Adrenal gland (tissue), 12 donors: ENCODE results near the gene CD207. TPM values are rescaled to one million over a fixed set of nuclear protein-coding genes. Genes with fewer than 3 reads are reported as not detected.

Source experiments
- DNase-seq, 7 donors: peaks; one replicate each; pipeline ENCODE4 v3.0.0-alpha.2; 2019 to 2020
- H3K27ac ChIP-seq, 5 donors: fragments of 200-600 bp; sonication (generic) in 4 of 5; 1 replicate in 3 of 5; 2 replicates in 2 of 5; pipeline versions ENCODE4 v1.5.1 to v1.8.0; 2016 to 2020; ENCODE audit warnings: mild to moderate bottlenecking in 1 of 5
- H3K27me3 ChIP-seq: fragments of 200-600 bp; 2 replicates; pipeline ENCODE4 v1.8.0; 2021
- H3K36me3 ChIP-seq, 2 donors: fragments of 200-600 bp; replicated peaks in 1 of 2; 1 replicate in 1 of 2; 2 replicates in 1 of 2; pipeline versions ENCODE4 v1.5.1 to v1.8.0; 2018 to 2022
- H3K4me1 ChIP-seq, 2 donors: fragments of 200-600 bp; replicated peaks in 1 of 2; 1 replicate in 1 of 2; 2 replicates in 1 of 2; pipeline versions ENCODE4 v1.5.1 to v1.8.0; 2018 to 2021
- H3K4me3 ChIP-seq, 4 donors: fragments of 200-600 bp; sonication (generic) in 3 of 4; one replicate each; pipeline ENCODE4 v1.5.1; 2016 to 2018
- H3K9me3 ChIP-seq, 3 donors: fragments of 200-600 bp; sonication (generic) in 1 of 3; replicated peaks in 1 of 3; 1 replicate in 2 of 3; 2 replicates in 1 of 3; pipeline versions ENCODE4 v1.5.1 to v1.8.0; 2016 to 2021
- CTCF ChIP-seq, 6 experiments: fragments of 450-650 bp in 4 of 6; fragments of 200-600 bp in 2 of 6; sonication (generic) in 1 of 6; IDR thresholded peaks; 1 replicate in 5 of 6; 2 replicates in 1 of 6; pipeline versions ENCODE4 v1.5.1 to v1.8.0; 2016 to 2021; ENCODE audit warnings: antibody characterized with exemption in 6 of 6, mild to moderate bottlenecking in 2 of 6, moderate library complexity in 1 of 6
- POLR2A ChIP-seq, 2 donors: fragments of 450-650 bp; IDR thresholded peaks; one replicate each; pipeline ENCODE4 v1.6.1; 2017; ENCODE audit warnings: antibody characterized with exemption in 2 of 2, mild to moderate bottlenecking in 2 of 2, moderate library complexity in 1 of 2
- WGBS, 4 donors: extraction: QIAGEN DNeasy Blood & Tissue Kit in 2 of 4; methylation state at CpG; one replicate each; pipeline versions ENCODE4 v1.1.5 to v1.1.7; 2013 to 2017; 5-methylcytosine and 5-hydroxymethylcytosine counted together
- intact Hi-C, 2 donors: fragments of 100-400 bp; cut with DNase I; formaldehyde crosslinking; loops; one replicate each; pipeline versions ENCODE4 v1.14.1 to v1.15.0; 2022 to 2023
- polyA plus RNA-seq, 3 donors: library from polyadenylated mRNA; stranded (reverse); fragments of 200-250 nt in 2 of 3; fragments of 350-450 nt in 1 of 3; fragmentation: Illumina TruSeq in 1 of 3; extraction: RNeasy Lipid Tissue Mini Kit (QIAGEN cat#74804) in 1 of 3; gene quantifications; one replicate each; pipeline ENCODE4 v1.2.3, GENCODE V29; 2013 to 2014
- total RNA-seq, 9 donors: library from RNA; depleted of rRNA in 4 of 9; stranded (reverse); fragments of >200 nt in 4 of 9; fragments of 120-200 nt in 1 of 9; fragmentation: NEBNext Ultra II Directional in 1 of 9; extraction: Animal tissue kit (Norgen Biotek cat#: 25700) in 1 of 9; gene quantifications; one replicate each; pipeline versions ENCODE4 v1.1.0 to v1.2.4, GENCODE V29; 2013 to 2023
- donor health status: healthy with polysubstance abuse.
- donor health status: Bipolar disorder and iron deficiency.
- donor health status: DM: yes; HTN: yes; CAD: no.
- donor health status: DM: no; HTN: no; CAD: no.
- donor health status: DM: no; HTN: no; CAD: no.
- donor health status: DM: yes; HTN: yes; CAD: no.

Gene CD207
- total and polyA plus RNA-seq, 12 donors: 0.07 to 0.10 TPM; not detected in 10

- H3K9me3 ChIP-seq: no peaks in the 10 kb centered on the region
- H3K27ac ChIP-seq: no peak overlapping the region
- TF ChIP-seq CTCF (IDR thresholded peaks at IDR 0.05) (no peak), POLR2A (IDR thresholded peaks at IDR 0.05) (no peak)
- 50 to 57% (median 56%) methylated on average over 4 to 5 of the region's 5 CpGs for WGBS, 4 donors
- H3K4me1 ChIP-seq: peaks cover 4% of the 10 kb centered on the region in 2 donors
- H3K4me3 ChIP-seq: no peak overlapping the region
- no peaks in the 10 kb centered on the region for H3K36me3 ChIP-seq
- H3K27me3 ChIP-seq: peaks cover 17% of the 10 kb centered on the region
- intact Hi-C loops: loop anchor here in 1 of 2 donors (2.0 to 5.0 kb wide), 2 partner anchors 48 to 77 kb away; no protein-coding TSS in a partner anchor
- DNase-seq: no peak
Observed at GRCh38 chr2:70870790-70871189, 35.2 kb upstream of the CD207 start.

GRCh38 chr2:70868970-70869369, 33.4 kb upstream of the CD207 start:
- intact Hi-C loops: no loop called here
- Histone ChIP-seq H3K27ac (no peak overlapping the region), H3K9me3 (no peaks in the 10 kb centered on the region), H3K4me3 (no peak overlapping the region), H3K36me3 (no peaks in the 10 kb centered on the region), H3K4me1 (peaks cover 4% of the 10 kb centered on the region in 2 donors), H3K27me3 (peaks cover 14% of the 10 kb centered on the region)
- no peak for DNase-seq
- TF ChIP-seq CTCF (IDR thresholded peaks at IDR 0.05) (no peak), POLR2A (IDR thresholded peaks at IDR 0.05) (no peak)
- WGBS, 4 donors: 69 to 83% (median 76%) methylated on average over 1 of the region's 1 CpG

GRCh38 chr2:70861777-70862625, 26.4 kb upstream of the CD207 start:
- peaks cover 19% of the 10 kb centered on the region for H3K27me3 ChIP-seq
- H3K27ac ChIP-seq: no peak overlapping the region
- WGBS, 4 donors: 17 to 24% (median 24%) methylated on average over 16 to 21 of the region's 21 CpGs
- H3K9me3 ChIP-seq: no peaks in the 10 kb centered on the region
- H3K4me3 ChIP-seq: no peak overlapping the region
- H3K36me3 ChIP-seq: no peaks in the 10 kb centered on the region
- no peaks in the 10 kb centered on the region for H3K4me1 ChIP-seq
- DNase-seq: peak; percentile 79 to 91 (median 85)
- intact Hi-C loops: loop anchor here (5.0 kb wide), 2 partner anchors 80 to 85 kb away; no protein-coding TSS in a partner anchor
- TF ChIP-seq CTCF (IDR thresholded peaks at IDR 0.05) (peak; percentile 77 to 97 (median 84)), POLR2A (IDR thresholded peaks at IDR 0.05) (no peak)

GRCh38 chr2:70855667-70856066, 20.1 kb upstream of the CD207 start:
- intact Hi-C loops: no loop called here
- Histone ChIP-seq H3K27me3 (peaks cover 8% of the 10 kb centered on the region), H3K9me3 (no peaks in the 10 kb centered on the region), H3K4me3 (no peak overlapping the region), H3K27ac (no peak overlapping the region), H3K4me1 (no peaks in the 10 kb centered on the region), H3K36me3 (no peaks in the 10 kb centered on the region)
- TF ChIP-seq CTCF (IDR thresholded peaks at IDR 0.05): no peak
- no peak for TF ChIP-seq POLR2A (IDR thresholded peaks at IDR 0.05)
- 71 to 96% (median 87%) methylated on average over 1 of the region's 1 CpG for WGBS, 4 donors
- no peak for DNase-seq
